Liver (tissue), 3 donors: Measurements from ENCODE around the gene ARID3C.

Experiments
- EGR1 ChIP-seq, 2 donors: IDR thresholded peaks; 2 replicates each; pipeline ENCODE4 v1.6.1; 2016 to 2018; ENCODE audit warnings: antibody characterized with exemption in 2 of 2, low read depth in 2 of 2
- GABPA ChIP-seq, 2 donors: IDR thresholded peaks in 1 of 2; conservative IDR thresholded peaks in 1 of 2; 2 replicates each; pipeline ENCODE4 v1.6.1; 2016; ENCODE audit warnings: antibody characterized with exemption in 2 of 2, mild to moderate bottlenecking in 1 of 2, moderate library complexity in 1 of 2
- HNF4G ChIP-seq: IDR thresholded peaks from 2 replicates; pipeline ENCODE4 v1.6.1; 2016; ENCODE audit warnings: antibody characterized with exemption
- JUND ChIP-seq, 2 donors: IDR thresholded peaks; 2 replicates each; pipeline ENCODE4 v1.6.1; 2016; ENCODE audit warnings: antibody characterized with exemption in 2 of 2
- NR2F2 ChIP-seq: IDR thresholded peaks from 2 replicates; pipeline ENCODE4 v1.6.1; 2016; ENCODE audit warnings: antibody characterized with exemption
- RAD21 ChIP-seq, 2 donors: IDR thresholded peaks; 2 replicates each; pipeline ENCODE4 v1.6.1; 2016; ENCODE audit warnings: antibody characterized with exemption in 2 of 2, mild to moderate bottlenecking in 2 of 2
- RXRA ChIP-seq, 2 donors: IDR thresholded peaks; 2 replicates each; pipeline ENCODE4 v1.6.1; 2017 to 2018; ENCODE audit warnings: antibody characterized with exemption in 2 of 2, mild to moderate bottlenecking in 1 of 2
- SP1 ChIP-seq: IDR thresholded peaks from 2 replicates; pipeline ENCODE4 v1.6.1; 2018; ENCODE audit warnings: antibody characterized with exemption, mild to moderate bottlenecking
- TAF1 ChIP-seq: conservative IDR thresholded peaks from 2 replicates; pipeline ENCODE4 v1.6.1; 2016; ENCODE audit warnings: antibody characterized with exemption, mild to moderate bottlenecking
- YY1 ChIP-seq: IDR thresholded peaks from 2 replicates; pipeline ENCODE4 v1.6.1; 2016; ENCODE audit warnings: antibody characterized with exemption, mild to moderate bottlenecking
- TF ChIP-seq, protein P1 (sequence below): fragments of 150-350 bp; IDR thresholded peaks from 2 replicates; pipeline ENCODE4 v1.5.1; 2017; ENCODE audit warnings: improper control_type of control experiment, low read depth, low read length; ENCODE audit not compliant: missing input control
- TF ChIP-seq, protein P2 (sequence below): IDR thresholded peaks from 2 replicates; pipeline ENCODE4 v1.6.1; 2016; ENCODE audit warnings: antibody characterized with exemption, mild to moderate bottlenecking
- TF ChIP-seq, protein P3 (sequence below): IDR thresholded peaks from 2 replicates; pipeline ENCODE4 v1.6.1; 2016; ENCODE audit warnings: antibody characterized with exemption
- TF ChIP-seq, protein P4 (sequence below): IDR thresholded peaks from 2 replicates; pipeline ENCODE4 v1.6.1; 2016; ENCODE audit warnings: antibody characterized with exemption
- donor health status: healthy.
- donor health status: healthy.

DNA sequence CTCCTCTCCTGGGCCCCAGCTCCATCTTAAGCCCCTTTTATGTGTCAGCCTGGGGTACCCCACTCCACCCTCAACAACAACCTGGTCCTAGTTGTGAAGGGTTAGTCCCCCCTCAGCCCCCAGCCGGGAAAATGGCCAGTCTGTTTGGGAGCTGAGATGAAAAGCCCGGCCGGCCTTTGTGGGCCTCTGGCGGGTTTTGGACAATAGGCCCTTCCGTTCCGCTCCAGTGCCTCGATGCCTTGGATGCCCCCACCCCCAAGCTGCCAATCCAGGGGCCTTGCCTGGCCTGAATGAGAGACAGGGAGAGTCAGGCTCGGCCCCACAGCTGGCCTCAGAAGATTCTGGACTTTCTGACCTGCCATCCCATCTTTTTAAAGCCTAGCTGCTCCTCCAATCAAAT lies 48.5 kb downstream of the ARID3C start:
- TF ChIP-seq, protein P1, sequence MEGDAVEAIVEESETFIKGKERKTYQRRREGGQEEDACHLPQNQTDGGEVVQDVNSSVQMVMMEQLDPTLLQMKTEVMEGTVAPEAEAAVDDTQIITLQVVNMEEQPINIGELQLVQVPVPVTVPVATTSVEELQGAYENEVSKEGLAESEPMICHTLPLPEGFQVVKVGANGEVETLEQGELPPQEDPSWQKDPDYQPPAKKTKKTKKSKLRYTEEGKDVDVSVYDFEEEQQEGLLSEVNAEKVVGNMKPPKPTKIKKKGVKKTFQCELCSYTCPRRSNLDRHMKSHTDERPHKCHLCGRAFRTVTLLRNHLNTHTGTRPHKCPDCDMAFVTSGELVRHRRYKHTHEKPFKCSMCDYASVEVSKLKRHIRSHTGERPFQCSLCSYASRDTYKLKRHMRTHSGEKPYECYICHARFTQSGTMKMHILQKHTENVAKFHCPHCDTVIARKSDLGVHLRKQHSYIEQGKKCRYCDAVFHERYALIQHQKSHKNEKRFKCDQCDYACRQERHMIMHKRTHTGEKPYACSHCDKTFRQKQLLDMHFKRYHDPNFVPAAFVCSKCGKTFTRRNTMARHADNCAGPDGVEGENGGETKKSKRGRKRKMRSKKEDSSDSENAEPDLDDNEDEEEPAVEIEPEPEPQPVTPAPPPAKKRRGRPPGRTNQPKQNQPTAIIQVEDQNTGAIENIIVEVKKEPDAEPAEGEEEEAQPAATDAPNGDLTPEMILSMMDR: no peak
- TF ChIP-seq, protein P2, sequence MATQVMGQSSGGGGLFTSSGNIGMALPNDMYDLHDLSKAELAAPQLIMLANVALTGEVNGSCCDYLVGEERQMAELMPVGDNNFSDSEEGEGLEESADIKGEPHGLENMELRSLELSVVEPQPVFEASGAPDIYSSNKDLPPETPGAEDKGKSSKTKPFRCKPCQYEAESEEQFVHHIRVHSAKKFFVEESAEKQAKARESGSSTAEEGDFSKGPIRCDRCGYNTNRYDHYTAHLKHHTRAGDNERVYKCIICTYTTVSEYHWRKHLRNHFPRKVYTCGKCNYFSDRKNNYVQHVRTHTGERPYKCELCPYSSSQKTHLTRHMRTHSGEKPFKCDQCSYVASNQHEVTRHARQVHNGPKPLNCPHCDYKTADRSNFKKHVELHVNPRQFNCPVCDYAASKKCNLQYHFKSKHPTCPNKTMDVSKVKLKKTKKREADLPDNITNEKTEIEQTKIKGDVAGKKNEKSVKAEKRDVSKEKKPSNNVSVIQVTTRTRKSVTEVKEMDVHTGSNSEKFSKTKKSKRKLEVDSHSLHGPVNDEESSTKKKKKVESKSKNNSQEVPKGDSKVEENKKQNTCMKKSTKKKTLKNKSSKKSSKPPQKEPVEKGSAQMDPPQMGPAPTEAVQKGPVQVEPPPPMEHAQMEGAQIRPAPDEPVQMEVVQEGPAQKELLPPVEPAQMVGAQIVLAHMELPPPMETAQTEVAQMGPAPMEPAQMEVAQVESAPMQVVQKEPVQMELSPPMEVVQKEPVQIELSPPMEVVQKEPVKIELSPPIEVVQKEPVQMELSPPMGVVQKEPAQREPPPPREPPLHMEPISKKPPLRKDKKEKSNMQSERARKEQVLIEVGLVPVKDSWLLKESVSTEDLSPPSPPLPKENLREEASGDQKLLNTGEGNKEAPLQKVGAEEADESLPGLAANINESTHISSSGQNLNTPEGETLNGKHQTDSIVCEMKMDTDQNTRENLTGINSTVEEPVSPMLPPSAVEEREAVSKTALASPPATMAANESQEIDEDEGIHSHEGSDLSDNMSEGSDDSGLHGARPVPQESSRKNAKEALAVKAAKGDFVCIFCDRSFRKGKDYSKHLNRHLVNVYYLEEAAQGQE: no peak
- TF ChIP-seq, protein P3, sequence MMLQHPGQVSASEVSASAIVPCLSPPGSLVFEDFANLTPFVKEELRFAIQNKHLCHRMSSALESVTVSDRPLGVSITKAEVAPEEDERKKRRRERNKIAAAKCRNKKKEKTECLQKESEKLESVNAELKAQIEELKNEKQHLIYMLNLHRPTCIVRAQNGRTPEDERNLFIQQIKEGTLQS: no peak
- TF ChIP-seq NR2F2: no peak
- TF ChIP-seq HNF4G: no peak
- TF ChIP-seq RAD21 (IDR thresholded peaks at IDR 0.05): no peak
- TF ChIP-seq RXRA (IDR thresholded peaks at IDR 0.05): no peak
- no peak for TF ChIP-seq YY1
- TF ChIP-seq, protein P4, sequence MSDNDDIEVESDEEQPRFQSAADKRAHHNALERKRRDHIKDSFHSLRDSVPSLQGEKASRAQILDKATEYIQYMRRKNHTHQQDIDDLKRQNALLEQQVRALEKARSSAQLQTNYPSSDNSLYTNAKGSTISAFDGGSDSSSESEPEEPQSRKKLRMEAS: no peak
- TF ChIP-seq TAF1: no peak
- TF ChIP-seq JUND (IDR thresholded peaks at IDR 0.05): no peak
- no peak for TF ChIP-seq EGR1 (IDR thresholded peaks at IDR 0.05; ENCODE audit: low read depth in 2 of 2)
- TF ChIP-seq GABPA (IDR thresholded peaks at IDR 0.05 in 1 of 2, conservative IDR thresholded peaks at IDR 0.05 in 1 of 2): no peak
- TF ChIP-seq SP1: no peak
